ENCODE results near the gene TMEM120B.
"Not testable (repeated sequence)": the region's sequence is repeated elsewhere in the genome, so short reads cannot be mapped to it uniquely, and the experiment has no call there.

The TMEM120B gene

DNA sequence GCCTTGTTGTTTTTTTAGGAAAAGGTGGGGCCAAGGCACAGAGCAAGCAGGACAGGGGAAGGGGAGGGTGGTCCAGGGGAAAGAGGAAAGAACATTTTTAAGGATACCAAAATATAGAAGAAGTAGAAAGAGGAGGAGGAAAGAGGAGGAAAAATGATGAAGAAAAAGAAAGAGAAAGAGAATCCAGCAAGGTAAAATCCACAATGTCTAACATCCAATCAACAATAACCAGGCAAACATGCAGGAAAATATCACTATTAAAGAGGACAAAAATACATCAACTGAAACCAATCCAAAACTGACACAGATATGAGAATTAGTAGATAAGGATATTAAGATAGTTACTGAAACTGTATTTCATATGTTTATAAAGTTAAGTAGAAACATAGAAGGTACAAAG is 7.0 kb upstream of the TMEM120B start:
- ChIA-PET POLR2A (no interaction called here), CTCF (no interaction called here)
- no peak for TF ChIP-seq BHLHE40 (IDR thresholded peaks at IDR 0.05; ENCODE audit: borderline replicate concordance)
- TF ChIP-seq CTBP1 (IDR thresholded peaks at IDR 0.05; ENCODE audit: borderline replicate concordance): no peak
- no peak for TF ChIP-seq FOXM1 (IDR thresholded peaks at IDR 0.05; ENCODE audit: borderline replicate concordance)
- TF ChIP-seq HDGF (IDR thresholded peaks at IDR 0.05; ENCODE audit: borderline replicate concordance): no peak
- TF ChIP-seq SP1 (IDR thresholded peaks at IDR 0.05): no peak
- no peak for TF ChIP-seq L3MBTL2 (conservative IDR thresholded peaks at IDR 0.05)
- no peak for TF ChIP-seq TARDBP (IDR thresholded peaks at IDR 0.05)
- no peak for TF ChIP-seq SUZ12 (IDR thresholded peaks at IDR 0.05)
- TF ChIP-seq LEF1 (IDR thresholded peaks at IDR 0.05; ENCODE audit: borderline replicate concordance): no peak
- TF ChIP-seq, protein P1, sequence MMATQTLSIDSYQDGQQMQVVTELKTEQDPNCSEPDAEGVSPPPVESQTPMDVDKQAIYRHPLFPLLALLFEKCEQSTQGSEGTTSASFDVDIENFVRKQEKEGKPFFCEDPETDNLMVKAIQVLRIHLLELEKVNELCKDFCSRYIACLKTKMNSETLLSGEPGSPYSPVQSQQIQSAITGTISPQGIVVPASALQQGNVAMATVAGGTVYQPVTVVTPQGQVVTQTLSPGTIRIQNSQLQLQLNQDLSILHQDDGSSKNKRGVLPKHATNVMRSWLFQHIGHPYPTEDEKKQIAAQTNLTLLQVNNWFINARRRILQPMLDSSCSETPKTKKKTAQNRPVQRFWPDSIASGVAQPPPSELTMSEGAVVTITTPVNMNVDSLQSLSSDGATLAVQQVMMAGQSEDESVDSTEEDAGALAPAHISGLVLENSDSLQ (IDR thresholded peaks at IDR 0.05): no peak
- TF ChIP-seq ARNT (IDR thresholded peaks at IDR 0.05): no peak
- TF ChIP-seq ELF4 (IDR thresholded peaks at IDR 0.05): no peak
- DNase-seq (ENCODE audit: extremely low spot score): no peak

DNA sequence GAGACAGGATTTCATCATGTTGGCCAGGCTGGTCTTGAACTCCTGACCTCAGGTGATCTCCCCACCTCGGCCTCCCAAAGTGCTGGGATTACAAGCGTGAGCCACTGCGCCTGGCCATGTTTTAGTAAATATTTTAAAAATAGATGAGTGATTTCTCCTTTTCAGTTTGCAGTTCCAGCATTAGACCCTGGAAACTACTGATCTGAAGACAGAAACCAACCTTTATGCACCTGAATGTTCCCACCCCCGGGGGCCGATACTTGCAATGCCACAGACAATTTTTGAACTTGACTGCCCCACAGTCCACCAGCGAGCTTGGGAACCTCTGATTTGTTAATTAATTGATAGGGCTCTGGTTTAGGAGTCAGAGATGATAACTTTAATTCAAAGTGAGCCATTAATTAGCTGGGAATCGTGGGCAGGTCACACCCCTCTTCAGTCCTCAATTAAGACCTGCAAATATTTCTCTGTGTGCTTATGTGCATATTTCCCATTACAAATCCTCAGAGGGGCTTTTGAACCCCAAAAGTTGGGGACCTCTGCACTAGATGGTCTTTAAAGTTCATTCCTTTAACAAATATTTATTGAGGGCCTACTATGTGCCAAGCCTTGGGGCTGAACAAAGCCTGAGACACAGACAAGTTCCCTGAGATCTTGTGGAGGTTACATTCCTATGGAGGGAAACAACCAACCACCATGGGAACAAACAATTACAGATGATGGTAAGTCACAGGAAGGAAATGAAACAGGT is 4.1 kb upstream of the TMEM120B start:
- CTCF ChIA-PET: interaction anchor here (0.5 kb wide), 1 partner anchor 505 kb away, joined by 3 read pairs; no protein-coding TSS in a partner anchor

DNA sequence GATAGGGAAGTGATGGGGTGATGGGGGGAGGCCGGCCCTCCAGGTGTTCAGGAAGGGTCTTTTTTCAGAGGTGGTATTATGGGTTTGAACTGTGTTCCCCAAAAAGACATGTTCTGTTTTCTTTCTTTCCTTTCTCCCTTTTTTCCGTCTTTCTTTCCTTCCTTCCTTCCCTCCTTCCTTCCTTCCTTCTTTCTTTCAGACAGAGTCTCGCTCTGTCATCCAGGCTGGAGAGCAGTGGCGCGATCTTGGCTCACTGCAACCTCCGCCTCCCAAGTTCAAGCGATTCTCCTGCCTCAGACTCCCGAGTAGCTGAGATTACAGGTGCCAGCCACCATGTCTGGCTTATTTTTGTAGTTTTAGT is 3.5 kb upstream of the TMEM120B start:
- DNase-seq (ENCODE audit: extremely low spot score); CTCF ChIA-PET; POLR2A ChIA-PET: not testable (repeated sequence)

More for the DNA sequence above, 4.1 kb upstream of the TMEM120B start:
- DNase-seq (ENCODE audit: extremely low spot score): no peak
- no peak for TF ChIP-seq HDGF (IDR thresholded peaks at IDR 0.05; ENCODE audit: borderline replicate concordance)
- POLR2A ChIA-PET: no interaction called here

DNA sequence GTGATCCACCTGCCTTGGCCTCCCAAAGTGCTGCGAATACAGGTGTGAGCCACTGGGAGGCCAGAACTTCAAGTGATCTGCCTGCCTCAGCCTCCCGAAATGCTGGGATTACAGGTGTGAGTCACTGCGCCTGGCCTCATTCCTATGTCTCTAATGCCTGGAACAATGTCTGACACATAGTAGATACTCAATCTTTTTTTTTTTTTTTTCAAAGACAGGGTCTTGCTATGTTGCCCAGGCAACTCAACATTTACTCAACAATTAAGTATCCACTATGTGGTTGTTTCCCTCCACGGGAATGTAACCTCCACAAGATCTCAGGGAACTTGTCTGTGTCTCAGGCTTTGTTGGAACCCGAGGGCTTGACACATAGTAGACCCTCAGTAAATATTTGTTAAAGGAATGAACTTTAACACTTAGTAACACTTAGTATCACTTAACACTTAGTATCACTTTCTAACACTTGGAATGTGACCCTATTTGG is 3.0 kb upstream of the TMEM120B start:
- no peak for DNase-seq (ENCODE audit: extremely low spot score)
- ChIA-PET POLR2A (no interaction called here), CTCF (interaction anchor here (2.0 kb wide), 1 partner anchor 85 kb away, joined by 8 read pairs; the partner anchor contains the start of gene RHOF)
- TF ChIP-seq ARNT (IDR thresholded peaks at IDR 0.05) (no peak), TARDBP (IDR thresholded peaks at IDR 0.05) (no peak), ZNF384 (IDR thresholded peaks at IDR 0.05) (peak; percentile 82)

DNA sequence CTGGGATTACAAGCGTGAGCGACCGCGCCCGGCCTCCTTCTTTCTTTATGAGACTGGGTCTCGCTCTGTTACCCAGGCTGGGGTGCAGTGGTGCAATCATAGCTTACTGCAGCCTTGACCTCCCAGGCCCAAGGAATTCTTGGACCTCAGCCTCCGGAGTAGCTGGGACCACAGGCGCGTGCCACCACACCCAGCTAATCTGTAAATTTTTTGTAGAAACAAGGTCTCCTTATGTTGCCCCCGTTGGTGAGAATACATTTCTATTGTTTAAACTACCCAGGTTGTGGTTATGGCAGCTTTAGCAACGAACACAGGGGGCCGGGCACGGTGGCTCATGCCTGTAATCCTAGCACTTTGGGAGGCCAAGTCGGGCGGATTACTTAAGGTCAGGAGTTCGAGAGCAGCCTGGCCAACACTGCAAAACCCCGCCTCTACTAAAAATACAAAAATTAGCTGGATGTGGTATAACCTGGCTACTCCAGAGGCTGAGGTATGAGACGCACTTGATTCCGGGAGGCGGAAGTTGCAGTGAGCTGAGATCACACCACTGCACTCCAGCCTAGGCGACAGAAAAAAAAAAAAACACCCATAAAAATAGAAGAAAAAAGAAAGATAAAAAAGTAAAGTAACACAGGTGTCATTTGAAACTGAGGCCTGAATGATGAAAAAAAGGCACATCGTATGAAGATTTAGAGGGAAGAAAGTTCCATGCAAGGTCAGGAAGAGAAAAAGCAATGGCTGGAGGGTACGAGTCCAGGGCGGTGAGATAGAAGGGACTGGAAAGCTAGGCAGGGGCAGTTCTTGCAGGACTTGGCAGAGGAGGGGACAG is 977 bp upstream of the TMEM120B start:
- ChIA-PET CTCF (interaction anchor here (1.0 to 2.6 kb wide), 3 partner anchors 62 to 83 kb away, joined by 4 to 9 read pairs (median 8); partner anchors contain the start of gene RHOF), POLR2A (interaction anchor here (0.8 to 2.4 kb wide), 9 partner anchors 9 to 177 kb away, joined by 3 to 11 read pairs (median 3); partner anchors contain the start of gene PSMD9)
- DNase-seq (ENCODE audit: extremely low spot score): no peak
- TF ChIP-seq FOXA1 (IDR thresholded peaks at IDR 0.05): no peak
- TF ChIP-seq SP1 (IDR thresholded peaks at IDR 0.05): no peak
- no peak for TF ChIP-seq L3MBTL2 (conservative IDR thresholded peaks at IDR 0.05)
- TF ChIP-seq ZNF384 (IDR thresholded peaks at IDR 0.05): no peak
- TF ChIP-seq LEF1 (IDR thresholded peaks at IDR 0.05; ENCODE audit: borderline replicate concordance): no peak
- TF ChIP-seq CTBP1 (IDR thresholded peaks at IDR 0.05; ENCODE audit: borderline replicate concordance): no peak

DNA sequence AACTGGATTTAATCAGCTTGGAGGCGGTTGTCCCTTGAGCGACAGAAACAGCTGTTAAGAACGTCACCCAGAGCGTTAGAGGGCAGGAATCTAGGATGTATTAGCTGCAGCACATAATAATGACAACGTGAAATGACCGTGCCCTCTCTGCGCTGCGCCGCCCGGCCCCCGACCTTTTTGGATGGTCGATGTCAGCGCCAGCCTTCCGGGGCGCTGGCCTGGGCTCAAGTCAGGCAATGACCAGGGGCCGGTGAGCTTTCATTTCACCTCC is 427 bp upstream of the TMEM120B start:
- no peak for TF ChIP-seq FOXM1 (IDR thresholded peaks at IDR 0.05; ENCODE audit: borderline replicate concordance)
- TF ChIP-seq HDGF (IDR thresholded peaks at IDR 0.05; ENCODE audit: borderline replicate concordance): no peak
- no peak for TF ChIP-seq ARNT (IDR thresholded peaks at IDR 0.05)
- TF ChIP-seq FOXK2 (IDR thresholded peaks at IDR 0.05): no peak
- TF ChIP-seq TARDBP (IDR thresholded peaks at IDR 0.05): no peak
- TF ChIP-seq SP1 (IDR thresholded peaks at IDR 0.05): no peak
- TF ChIP-seq ZNF384 (IDR thresholded peaks at IDR 0.05): no peak
- TF ChIP-seq, protein P1 (IDR thresholded peaks at IDR 0.05): no peak

GRCh38 chr12:121713257-121713777 is 765 bp downstream of the TMEM120B start:
- TF ChIP-seq ELF4 (IDR thresholded peaks at IDR 0.05) (no peak), NFRKB (IDR thresholded peaks at IDR 0.05) (no peak), LEF1 (IDR thresholded peaks at IDR 0.05; ENCODE audit: borderline replicate concordance) (no peak), CTBP1 (IDR thresholded peaks at IDR 0.05; ENCODE audit: borderline replicate concordance) (no peak), L3MBTL2 (conservative IDR thresholded peaks at IDR 0.05) (no peak), ZNF384 (IDR thresholded peaks at IDR 0.05) (no peak), TARDBP (IDR thresholded peaks at IDR 0.05) (no peak), FOXM1 (IDR thresholded peaks at IDR 0.05; ENCODE audit: borderline replicate concordance) (no peak), FOXA1 (IDR thresholded peaks at IDR 0.05) (no peak), FOXK2 (IDR thresholded peaks at IDR 0.05) (no peak)
- DNase-seq (ENCODE audit: extremely low spot score): no peak
- POLR2A ChIA-PET: interaction anchor here (0.9 to 2.4 kb wide), 7 partner anchors 9 to 90 kb away, joined by 3 to 11 read pairs (median 7); no protein-coding TSS in a partner anchor
- CTCF ChIA-PET: interaction anchor here (1.0 to 2.6 kb wide), 5 partner anchors 16 to 85 kb away, joined by 3 to 9 read pairs (median 4); partner anchors contain the start of gene RHOF

More for the DNA sequence above, 427 bp upstream of the TMEM120B start:
- ChIA-PET POLR2A (interaction anchor here (0.8 to 2.4 kb wide), 10 partner anchors 8 to 176 kb away, joined by 3 to 11 read pairs (median 3); partner anchors contain the start of gene PSMD9), CTCF (interaction anchor here (1.0 to 2.6 kb wide), 3 partner anchors 15 to 82 kb away, joined by 3 to 9 read pairs (median 4); partner anchors contain the start of gene RHOF)
- peak; percentile 32 for DNase-seq (ENCODE audit: extremely low spot score)
